Activated CD8-positive, alpha-beta memory T cell treated with anti-CD3 and anti-CD28 coated beads for 1 hour (primary cell): ENCODE data around the gene PGM2L1.
A peak's percentile ranks its signal among the peaks of the same experiment; 100 is the strongest.
"Not testable (repeated sequence)": the region's sequence is repeated elsewhere in the genome, so short reads cannot be mapped to it uniquely, and the experiment has no call there.

Source experiments
- DNase-seq, 2 donors: peaks; one replicate each; pipeline ENCODE4 v3.0.0-alpha.2; 2020; ENCODE audit warnings: low read depth in 1 of 2; ENCODE audit errors: extremely low read depth in 1 of 2

The PGM2L1 gene

DNA sequence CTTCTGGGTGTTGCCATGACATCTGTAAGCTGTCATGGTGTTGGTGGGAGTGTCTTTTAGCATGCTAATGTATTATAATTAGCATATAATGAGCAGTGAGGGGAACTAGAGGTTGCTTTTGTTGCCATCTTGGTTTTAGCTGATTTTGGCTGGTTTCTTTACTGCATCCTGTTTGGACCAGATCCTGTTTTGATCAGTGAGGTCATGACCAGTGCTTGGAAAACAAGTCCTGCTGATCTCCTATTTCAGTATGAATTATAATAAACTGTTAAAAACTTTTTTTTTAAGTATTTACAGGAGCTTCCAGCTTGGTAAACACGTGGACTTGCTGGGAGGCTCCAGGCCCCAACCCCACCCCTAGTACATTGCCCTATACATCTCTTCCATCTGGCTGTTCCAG is 56.3 kb downstream of the PGM2L1 start:
- DNase-seq: no peak

- no peak for DNase-seq
Measured at GRCh38 chr11:74339619-74340018, 58.6 kb downstream of the PGM2L1 start.

DNA sequence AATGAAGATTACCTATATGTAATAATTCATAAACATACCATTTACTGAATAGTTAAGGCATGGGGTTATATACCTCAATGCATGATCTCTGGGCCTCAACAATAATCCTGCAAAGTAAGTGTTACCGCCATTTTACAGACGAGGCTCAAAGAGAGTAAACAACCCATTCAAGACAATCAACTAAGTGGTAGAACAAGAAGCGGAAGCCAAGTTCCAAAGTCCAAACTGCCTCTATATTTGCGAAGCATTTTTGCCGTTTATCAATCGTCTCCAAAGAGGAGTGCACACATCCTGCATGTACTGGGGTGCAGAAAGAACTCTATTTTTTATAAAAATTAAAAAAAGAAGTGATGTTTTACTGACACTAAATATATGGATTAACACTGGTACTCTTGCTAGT is 59.3 kb downstream of the PGM2L1 start:
- no peak for DNase-seq

- no peak for DNase-seq
Measured at GRCh38 chr11:74333193-74333592, 65.0 kb downstream of the PGM2L1 start.

GRCh38 chr11:74332291-74332690 is 65.9 kb downstream of the PGM2L1 start:
- DNase-seq: no peak

DNA sequence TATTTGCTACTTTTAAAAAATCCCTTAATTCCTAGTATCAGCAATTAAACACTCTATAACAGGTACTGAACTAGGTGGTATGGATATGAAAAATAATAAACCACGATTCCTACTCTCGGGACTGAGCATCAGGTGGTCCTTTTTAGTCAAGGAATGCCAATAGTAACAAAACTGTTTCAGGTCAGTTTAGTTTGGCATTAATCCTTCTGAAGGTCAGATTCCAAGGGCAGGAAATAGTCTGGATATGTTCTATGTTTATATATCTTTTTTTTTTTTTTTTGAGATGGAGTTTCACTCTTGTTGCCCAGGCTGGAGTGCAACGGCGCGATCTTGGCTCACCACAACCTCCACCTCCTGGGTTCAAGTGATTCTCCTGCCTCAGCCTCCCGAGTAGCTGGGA is 67.2 kb downstream of the PGM2L1 start:
- DNase-seq: not testable (repeated sequence)

GRCh38 chr11:74330075-74330858 is 68.0 kb downstream of the PGM2L1 start:
- DNase-seq: no peak

DNA sequence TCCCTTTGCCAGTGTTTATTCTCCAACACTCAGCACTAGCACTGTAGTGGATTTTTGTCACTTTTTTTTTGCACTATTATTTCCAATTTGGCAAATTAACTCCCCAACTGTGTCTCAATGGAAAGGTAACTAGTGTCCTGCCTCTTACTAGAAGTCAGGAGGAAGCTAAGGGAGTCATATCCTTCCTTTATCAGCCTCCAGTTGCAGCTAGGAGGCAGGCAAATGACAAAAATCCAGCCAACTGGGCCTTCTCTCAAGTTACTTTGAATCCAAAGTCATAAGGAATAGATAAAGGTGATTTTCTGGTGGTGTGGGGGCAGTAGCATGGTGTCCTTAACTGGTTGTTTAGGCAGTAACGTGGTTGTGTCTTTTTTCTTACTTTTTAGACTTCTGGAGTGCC is 71.2 kb downstream of the PGM2L1 start:
- no peak for DNase-seq

GRCh38 chr11:74326665-74327064 is 71.6 kb downstream of the PGM2L1 start:
- no peak for DNase-seq

DNA sequence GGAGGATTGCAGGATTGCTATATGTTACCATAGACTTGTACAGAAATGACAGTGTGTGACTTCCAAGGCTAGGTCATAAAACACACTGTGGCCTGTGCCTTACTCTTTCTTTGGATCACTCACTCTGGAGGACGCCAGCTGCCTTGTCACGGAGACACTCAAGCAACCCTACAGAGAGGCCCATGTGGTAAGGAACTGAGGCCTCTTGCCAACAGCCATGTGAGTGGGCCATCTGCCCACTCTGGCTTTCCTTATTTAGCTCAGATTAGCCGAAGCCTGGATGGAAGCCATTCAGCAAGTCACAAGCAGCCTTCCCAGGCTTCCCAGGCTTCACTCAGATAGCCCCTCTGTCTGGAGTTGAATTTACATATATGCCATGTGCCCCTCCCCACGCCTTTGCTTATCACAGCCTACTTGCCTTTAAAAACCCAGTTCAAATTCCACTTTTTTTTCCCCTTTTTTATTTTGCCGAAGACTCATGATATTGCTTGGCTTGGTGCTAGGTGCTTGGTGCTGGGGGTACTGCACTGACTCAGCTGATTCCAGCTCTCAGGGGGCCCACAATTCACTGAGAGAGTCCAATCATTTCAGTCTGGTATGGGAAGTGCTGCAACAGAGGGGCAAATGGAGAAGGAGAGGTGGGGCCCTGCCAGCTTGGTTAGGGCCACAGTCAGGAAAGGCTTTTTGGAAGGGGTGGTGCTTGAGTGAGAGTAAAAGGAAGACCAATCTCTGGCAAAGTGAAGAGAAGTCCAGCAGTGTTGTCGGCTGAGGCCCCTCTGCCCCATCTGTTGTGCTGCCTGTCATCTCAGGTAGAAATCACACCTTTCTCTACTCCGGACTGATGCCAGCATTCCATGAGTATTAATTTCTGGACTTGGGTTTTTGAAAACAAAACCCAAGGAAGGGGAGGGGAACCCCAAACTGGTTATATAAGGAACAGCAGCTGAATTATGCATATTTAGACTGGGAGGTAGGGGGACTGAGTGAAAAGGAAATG is 72.3 kb downstream of the PGM2L1 start:
- DNase-seq: no peak

DNA sequence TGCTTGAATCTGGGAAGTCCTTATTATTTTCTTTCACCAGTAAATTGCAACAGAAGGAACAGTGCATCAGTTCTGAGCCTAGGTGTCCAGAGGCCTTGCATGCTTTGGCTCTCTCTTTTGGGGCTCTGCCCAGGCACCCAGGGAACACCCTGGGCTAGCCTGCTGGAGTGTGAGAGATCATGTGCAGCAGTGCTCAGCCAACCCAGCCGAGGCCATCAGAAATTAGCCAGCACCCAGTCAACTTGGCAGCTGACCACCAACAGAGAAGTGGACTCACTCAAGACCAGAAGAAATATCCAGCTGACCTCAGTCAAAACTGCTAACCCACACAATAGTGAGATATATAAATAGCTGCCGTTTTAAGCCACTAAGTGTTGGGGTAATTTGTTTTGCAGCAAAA is 75.6 kb downstream of the PGM2L1 start:
- no peak for DNase-seq

DNA sequence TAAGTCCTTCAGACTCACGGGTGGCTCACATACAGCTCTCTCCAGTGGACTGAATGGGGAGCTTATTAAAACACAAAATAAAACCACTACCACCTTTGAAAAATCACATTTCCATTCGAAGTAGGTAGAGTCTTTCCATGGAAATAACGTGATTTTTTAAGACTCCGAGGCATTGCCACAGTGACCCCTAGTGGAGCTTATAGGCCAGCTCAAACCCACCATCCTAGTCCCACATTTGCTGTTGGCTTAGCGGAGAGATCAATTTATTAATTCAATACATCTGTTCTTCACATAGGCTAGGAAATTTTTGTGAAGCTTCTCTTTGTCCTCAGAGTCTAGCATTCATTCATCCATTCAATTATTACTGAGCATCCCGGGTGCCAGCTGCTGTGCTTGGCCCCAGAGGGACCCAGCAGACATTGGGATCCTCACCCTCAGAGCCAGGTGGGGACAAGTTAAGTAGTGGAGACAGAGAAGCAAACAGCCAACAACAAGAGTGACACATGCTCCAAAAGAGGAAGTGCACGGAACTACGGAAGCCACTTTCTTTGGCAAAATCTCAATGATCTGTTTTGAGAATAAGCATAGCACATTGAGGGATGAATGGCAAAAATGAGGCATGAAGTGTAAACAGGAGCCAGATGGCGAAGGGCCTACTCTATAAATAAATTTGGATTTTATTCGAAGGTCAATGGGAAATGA is 76.6 kb downstream of the PGM2L1 start:
- no peak for DNase-seq

DNA sequence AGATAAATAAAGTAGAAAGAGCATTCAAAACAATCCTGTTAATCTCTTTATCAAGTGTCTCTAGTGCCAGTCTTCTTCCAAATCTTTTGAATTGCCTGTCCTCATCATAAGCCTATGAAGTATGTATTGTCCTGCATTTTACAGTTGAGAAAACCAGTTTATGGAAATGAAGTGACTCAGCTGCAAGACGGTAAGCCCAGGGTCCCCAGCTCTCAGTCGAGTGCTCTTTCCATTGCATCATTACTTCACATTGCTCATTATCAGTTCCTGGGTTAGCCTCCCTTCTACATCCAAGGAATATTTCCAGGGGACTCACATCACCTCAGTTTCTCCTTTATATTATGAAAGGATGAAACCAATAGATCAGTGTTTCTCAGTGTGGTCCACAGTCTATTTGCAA is 77.7 kb downstream of the PGM2L1 start:
- no peak for DNase-seq

- DNase-seq: no peak
Measured at GRCh38 chr11:74319139-74319816, 79.0 kb downstream of the PGM2L1 start.

DNA sequence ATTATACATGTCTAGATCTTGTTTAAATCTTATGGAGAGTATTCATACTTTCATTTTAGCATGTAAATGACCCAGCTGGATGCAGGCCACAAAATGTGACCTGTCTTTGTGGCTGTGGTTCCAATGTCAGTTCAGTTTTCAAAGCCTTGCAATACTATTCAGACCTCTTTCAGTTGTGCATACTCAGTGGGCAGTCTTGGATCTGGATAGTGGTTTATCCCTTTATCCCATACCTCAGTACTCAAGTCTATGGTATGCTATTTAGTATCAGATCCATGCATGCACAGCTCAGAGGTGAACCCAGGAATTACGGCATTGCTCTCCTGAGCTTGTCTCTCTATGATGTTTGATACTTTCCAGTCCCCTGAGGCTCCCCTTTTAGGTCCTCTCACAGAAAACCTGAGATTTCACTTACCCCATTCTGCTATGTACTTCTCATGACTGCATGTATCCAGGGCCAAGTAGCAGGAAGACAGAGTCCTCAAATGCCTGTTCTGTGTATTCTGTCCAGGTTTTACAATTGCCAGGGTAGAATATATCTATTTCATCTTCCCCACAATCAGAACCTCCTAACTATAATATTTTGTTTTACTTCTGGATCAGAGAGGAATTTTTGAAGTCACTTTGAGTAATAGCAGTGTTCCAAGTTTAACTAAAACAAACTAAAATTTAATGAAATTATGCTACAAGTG is 79.8 kb downstream of the PGM2L1 start:
- no peak for DNase-seq

DNA sequence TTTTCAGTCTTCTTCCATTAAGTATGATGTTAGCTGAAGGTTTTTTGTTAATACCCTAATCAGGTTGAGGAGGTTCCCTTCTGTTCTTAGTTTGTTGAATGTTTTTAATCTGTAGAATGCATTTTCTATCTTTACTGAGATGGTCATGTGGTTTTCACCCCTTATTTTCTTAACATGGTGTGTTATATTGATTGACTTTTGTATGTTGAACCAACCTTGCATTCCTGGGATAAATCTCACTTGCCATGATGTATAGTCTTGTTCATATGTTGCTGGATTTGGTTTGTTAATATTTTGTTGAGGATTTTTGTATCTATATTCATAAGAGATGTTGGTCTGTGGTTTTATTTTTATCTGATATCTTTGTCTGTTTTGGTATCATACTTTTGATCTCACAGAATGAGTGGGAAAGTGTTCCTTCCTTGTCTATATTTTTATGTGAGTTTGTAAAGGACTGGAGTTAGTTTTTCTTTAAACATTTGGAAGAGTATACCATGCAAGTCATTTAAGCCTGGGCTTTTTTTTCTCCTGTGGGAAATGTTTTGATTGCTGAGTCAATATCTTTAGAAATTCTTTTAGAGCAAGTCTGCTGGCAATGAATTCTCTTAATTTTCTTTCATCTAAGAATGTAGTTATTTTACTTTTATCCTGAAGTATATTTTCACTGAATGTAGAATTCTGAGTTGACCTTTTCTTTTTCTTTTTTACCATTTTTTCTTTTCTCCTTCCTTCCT is 81.3 kb downstream of the PGM2L1 start:
- no peak for DNase-seq

DNA sequence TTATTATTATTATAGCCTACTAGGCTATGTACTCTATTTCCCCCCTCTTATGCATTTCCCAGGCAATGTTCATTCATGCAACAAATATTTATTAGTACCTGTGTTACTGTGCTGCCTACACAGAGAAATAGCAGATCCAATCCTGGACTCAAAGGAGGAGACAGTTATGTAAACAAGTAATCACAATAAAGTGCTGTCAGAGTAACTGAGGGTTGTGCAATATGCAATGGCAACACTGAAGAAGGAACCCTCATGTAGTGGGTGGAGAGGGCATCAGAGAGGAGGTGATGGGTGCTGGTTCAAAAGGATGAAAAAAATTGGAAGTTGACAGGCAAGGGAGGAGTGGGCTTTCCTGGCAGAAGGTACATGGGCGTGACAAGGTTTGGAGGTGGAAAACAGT is 85.9 kb downstream of the PGM2L1 start:
- DNase-seq: no peak

DNA sequence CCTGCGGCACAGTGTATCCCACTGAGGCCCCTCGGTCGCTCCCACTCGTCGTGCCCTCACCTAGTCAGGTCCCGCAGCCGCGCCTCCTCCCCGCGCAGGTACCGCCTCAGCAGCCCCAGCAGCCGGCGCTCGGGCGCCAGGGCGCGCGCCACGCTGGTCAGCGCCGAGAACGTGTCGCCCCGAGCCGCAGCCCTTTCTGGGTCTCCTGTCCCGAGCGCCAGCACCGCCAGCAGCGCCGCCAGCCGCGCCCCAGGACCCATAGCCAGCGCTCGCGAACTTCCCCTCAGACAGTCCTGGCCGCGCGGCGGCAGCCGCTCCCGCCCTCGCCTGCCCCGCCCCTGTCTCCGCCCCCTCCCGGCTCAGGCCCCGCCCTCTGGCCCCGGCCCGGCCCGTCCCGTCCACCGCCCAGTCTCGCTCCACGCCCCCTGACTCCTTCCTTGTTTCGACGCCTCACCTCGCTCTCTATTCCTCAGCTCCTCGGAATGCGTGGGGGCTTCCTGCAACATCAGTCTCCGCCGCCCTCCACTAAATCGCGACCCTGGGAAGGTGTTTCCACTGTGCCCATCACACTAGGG is 86.8 kb downstream of the PGM2L1 start, which contains the start of gene P4HA3:
Gene P4HA3, minus strand, starts transcription at position 289 of the 575 bp plus-strand sequence. Its CDS starts 29 bp downstream, at position 260.
- peak in 1 of 2 donors; percentile 24 for DNase-seq

DNA sequence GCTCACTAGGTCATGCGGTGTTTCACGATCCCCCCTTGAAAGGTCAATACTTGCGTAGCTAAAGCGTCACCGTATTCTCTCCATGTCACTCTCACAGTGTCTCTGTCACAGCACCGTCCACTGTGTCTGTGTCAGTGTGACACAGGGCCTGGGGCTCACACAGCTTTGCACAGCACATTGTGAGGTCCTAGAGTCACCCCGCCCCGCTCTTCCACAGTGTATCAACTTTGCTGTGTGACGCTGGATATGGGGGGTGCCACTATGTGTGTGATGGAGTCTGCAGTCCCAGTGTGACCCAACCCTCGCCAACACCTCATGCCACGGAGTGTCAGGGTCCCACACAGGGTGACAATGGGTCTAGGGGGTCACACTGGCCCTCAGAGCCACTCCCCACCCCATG is 87.4 kb downstream of the PGM2L1 start:
- no peak for DNase-seq
